Liver (tissue), 9 donors: ENCODE measurements around the gene RABGGTA. TPM values are rescaled to one million over a fixed set of nuclear protein-coding genes. Genes with fewer than 3 reads are reported as not detected.

ENCODE experiments used
- DNase-seq: peaks from one replicate; pipeline ENCODE4 v3.0.0-alpha.2; 2017; ENCODE audit warnings: low spot score
- H3K27ac ChIP-seq, 2 donors: one replicate each; pipeline ENCODE4 v1.7.0; 2013; ENCODE audit warnings: inconsistent platforms in 2 of 2, low read length in 2 of 2, control low read depth in 1 of 2, low read depth in 1 of 2, mild to moderate bottlenecking in 1 of 2
- H3K27me3 ChIP-seq, 4 donors: one replicate each; pipeline versions ENCODE4 v1.6.1 to v1.7.0; 2013; ENCODE audit warnings: low read length in 3 of 4, inconsistent platforms in 1 of 4, mild to moderate bottlenecking in 1 of 4, moderate library complexity in 1 of 4; ENCODE audit not compliant: control insufficient read depth in 4 of 4, insufficient read depth in 4 of 4
- H3K36me3 ChIP-seq, 4 donors: one replicate each; pipeline versions ENCODE4 v1.6.1 to v1.7.0; 2013; ENCODE audit warnings: low read length in 3 of 4, mild to moderate bottlenecking in 3 of 4, low read depth in 1 of 4, moderate library complexity in 1 of 4; ENCODE audit not compliant: control insufficient read depth in 4 of 4, insufficient read depth in 3 of 4
- H3K4me1 ChIP-seq, 4 donors: one replicate each; pipeline versions ENCODE4 v1.6.1 to v1.7.0; 2013; ENCODE audit warnings: low read length in 3 of 4, mild to moderate bottlenecking in 3 of 4, moderate library complexity in 1 of 4; ENCODE audit not compliant: control insufficient read depth in 4 of 4, insufficient read depth in 4 of 4
- H3K4me3 ChIP-seq, 3 donors: one replicate each; pipeline versions ENCODE4 v1.6.1 to v1.7.0; 2013; ENCODE audit warnings: low read length in 3 of 3, control low read depth in 1 of 3, low read depth in 1 of 3, mild to moderate bottlenecking in 1 of 3
- H3K9ac ChIP-seq, 2 donors: one replicate each; pipeline ENCODE4 v1.7.0; 2013; ENCODE audit warnings: low read length in 2 of 2, mild to moderate bottlenecking in 2 of 2, moderate library complexity in 2 of 2, control low read depth in 1 of 2, low read depth in 1 of 2
- H3K9me3 ChIP-seq, 4 donors: one replicate each; pipeline versions ENCODE4 v1.6.1 to v1.7.0; 2013; ENCODE audit warnings: low read length in 3 of 4; ENCODE audit not compliant: control insufficient read depth in 4 of 4
- EGR1 ChIP-seq, 2 donors: IDR thresholded peaks; 2 replicates each; pipeline ENCODE4 v1.6.1; 2016 to 2018; ENCODE audit warnings: antibody characterized with exemption in 2 of 2, low read depth in 2 of 2
- FOXA1 ChIP-seq: IDR thresholded peaks from 2 replicates; pipeline ENCODE4 v1.6.1; 2016; ENCODE audit warnings: antibody characterized with exemption
- FOXA2 ChIP-seq: IDR thresholded peaks from 2 replicates; pipeline ENCODE4 v1.6.1; 2016; ENCODE audit warnings: antibody characterized with exemption
- GABPA ChIP-seq, 2 donors: IDR thresholded peaks in 1 of 2; conservative IDR thresholded peaks in 1 of 2; 2 replicates each; pipeline ENCODE4 v1.6.1; 2016; ENCODE audit warnings: antibody characterized with exemption in 2 of 2, mild to moderate bottlenecking in 1 of 2, moderate library complexity in 1 of 2
- HNF4A ChIP-seq, 2 donors: conservative IDR thresholded peaks; 2 replicates each; pipeline ENCODE4 v1.6.1; 2016; ENCODE audit warnings: antibody characterized with exemption in 2 of 2, mild to moderate bottlenecking in 2 of 2
- HNF4G ChIP-seq: IDR thresholded peaks from 2 replicates; pipeline ENCODE4 v1.6.1; 2016; ENCODE audit warnings: antibody characterized with exemption
- JUND ChIP-seq, 2 donors: IDR thresholded peaks; 2 replicates each; pipeline ENCODE4 v1.6.1; 2016; ENCODE audit warnings: antibody characterized with exemption in 2 of 2
- MAX ChIP-seq: IDR thresholded peaks from 2 replicates; pipeline ENCODE4 v1.6.1; 2016; ENCODE audit warnings: antibody characterized with exemption
- NR2F2 ChIP-seq: IDR thresholded peaks from 2 replicates; pipeline ENCODE4 v1.6.1; 2016; ENCODE audit warnings: antibody characterized with exemption
- RAD21 ChIP-seq, 2 donors: IDR thresholded peaks; 2 replicates each; pipeline ENCODE4 v1.6.1; 2016; ENCODE audit warnings: antibody characterized with exemption in 2 of 2, mild to moderate bottlenecking in 2 of 2
- RXRA ChIP-seq, 2 donors: IDR thresholded peaks; 2 replicates each; pipeline ENCODE4 v1.6.1; 2017 to 2018; ENCODE audit warnings: antibody characterized with exemption in 2 of 2, mild to moderate bottlenecking in 1 of 2
- SP1 ChIP-seq: IDR thresholded peaks from 2 replicates; pipeline ENCODE4 v1.6.1; 2018; ENCODE audit warnings: antibody characterized with exemption, mild to moderate bottlenecking
- TAF1 ChIP-seq: conservative IDR thresholded peaks from 2 replicates; pipeline ENCODE4 v1.6.1; 2016; ENCODE audit warnings: antibody characterized with exemption, mild to moderate bottlenecking
- YY1 ChIP-seq: IDR thresholded peaks from 2 replicates; pipeline ENCODE4 v1.6.1; 2016; ENCODE audit warnings: antibody characterized with exemption, mild to moderate bottlenecking
- WGBS: extraction: QIAGEN DNeasy Blood & Tissue Kit; methylation state at CpG from one replicate; pipeline ENCODE4 v1.1.7; 2013; 5-methylcytosine and 5-hydroxymethylcytosine counted together
- polyA plus RNA-seq, 2 donors: library from polyadenylated mRNA; stranded (reverse) in 1 of 2; unstranded in 1 of 2; fragments of 200-250 nt in 1 of 2; fragments of >200 nt in 1 of 2; fragmentation: Nextera tagmentation in 1 of 2; extraction: Ambion mirVana in 1 of 2; gene quantifications; one replicate each; pipeline versions ENCODE4 v1.2.1 to v1.2.3, GENCODE V29; 2013 to 2015
- total RNA-seq, 2 donors: library from RNA; depleted of rRNA; stranded (reverse); fragments of >200 nt; gene quantifications; one replicate each; pipeline ENCODE4 v1.2.3, GENCODE V29; 2014
- TF ChIP-seq, protein P1 (sequence below): IDR thresholded peaks from 2 replicates; pipeline ENCODE4 v1.6.1; 2016; ENCODE audit warnings: antibody characterized with exemption
- TF ChIP-seq, protein P2 (sequence below): IDR thresholded peaks from 2 replicates; pipeline ENCODE4 v1.6.1; 2016; ENCODE audit warnings: antibody characterized with exemption, mild to moderate bottlenecking
- TF ChIP-seq, protein P3 (sequence below): IDR thresholded peaks from 2 replicates; pipeline ENCODE4 v1.6.1; 2016; ENCODE audit warnings: antibody characterized with exemption
- TF ChIP-seq, protein P4 (sequence below): fragments of 150-350 bp; IDR thresholded peaks from 2 replicates; pipeline ENCODE4 v1.5.1; 2017; ENCODE audit warnings: improper control_type of control experiment, low read depth, low read length; ENCODE audit not compliant: missing input control
- donor health status: healthy.
- donor health status: healthy.
- donor health status: healthy.
- donor health status: healthy.
- donor health status: healthy.

RABGGTA gene, protein sequence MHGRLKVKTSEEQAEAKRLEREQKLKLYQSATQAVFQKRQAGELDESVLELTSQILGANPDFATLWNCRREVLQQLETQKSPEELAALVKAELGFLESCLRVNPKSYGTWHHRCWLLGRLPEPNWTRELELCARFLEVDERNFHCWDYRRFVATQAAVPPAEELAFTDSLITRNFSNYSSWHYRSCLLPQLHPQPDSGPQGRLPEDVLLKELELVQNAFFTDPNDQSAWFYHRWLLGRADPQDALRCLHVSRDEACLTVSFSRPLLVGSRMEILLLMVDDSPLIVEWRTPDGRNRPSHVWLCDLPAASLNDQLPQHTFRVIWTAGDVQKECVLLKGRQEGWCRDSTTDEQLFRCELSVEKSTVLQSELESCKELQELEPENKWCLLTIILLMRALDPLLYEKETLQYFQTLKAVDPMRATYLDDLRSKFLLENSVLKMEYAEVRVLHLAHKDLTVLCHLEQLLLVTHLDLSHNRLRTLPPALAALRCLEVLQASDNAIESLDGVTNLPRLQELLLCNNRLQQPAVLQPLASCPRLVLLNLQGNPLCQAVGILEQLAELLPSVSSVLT
- total RNA-seq (10 to 100 TPM in 1 of 2 donors, 1 to 10 TPM in 1; 7.5 to 19.7 TPM), polyA plus RNA-seq (10 to 100 TPM; 11.7 to 14.7 TPM)

- Histone ChIP-seq H3K4me3 (peak within 1 kb of the TSS; percentile 59 to 87 (median 82)), H3K9ac (peak within 1 kb of the TSS; percentile 48 to 80), H3K27me3 (no peaks in the 10 kb centered on the region), H3K4me1 (peaks cover 1 to 19% (median 5%) of the 10 kb centered on the region in 4 donors), H3K9me3 (no peaks in the 10 kb centered on the region), H3K36me3 (peaks cover 0 to 28% (median 7%) of the 10 kb centered on the region in 4 donors), H3K27ac (peak within 1 kb of the TSS; percentile 92 to 96)
- peak; percentile 88 for DNase-seq
- TF ChIP-seq, protein P1, sequence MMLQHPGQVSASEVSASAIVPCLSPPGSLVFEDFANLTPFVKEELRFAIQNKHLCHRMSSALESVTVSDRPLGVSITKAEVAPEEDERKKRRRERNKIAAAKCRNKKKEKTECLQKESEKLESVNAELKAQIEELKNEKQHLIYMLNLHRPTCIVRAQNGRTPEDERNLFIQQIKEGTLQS = no peak
- TF ChIP-seq TAF1 (no peak), FOXA1 (no peak), HNF4A (conservative IDR thresholded peaks at IDR 0.05) (no peak), RXRA (IDR thresholded peaks at IDR 0.05) (no peak), NR2F2 (no peak), SP1 (peak; percentile 47), MAX (no peak), JUND (IDR thresholded peaks at IDR 0.05) (no peak), EGR1 (IDR thresholded peaks at IDR 0.05; ENCODE audit: low read depth in 2 of 2) (no peak), YY1 (no peak), RAD21 (IDR thresholded peaks at IDR 0.05) (peak in 1 of 2 donors; percentile 70), FOXA2 (no peak), GABPA (IDR thresholded peaks at IDR 0.05 in 1 of 2, conservative IDR thresholded peaks at IDR 0.05 in 1 of 2) (peak in 1 of 2 donors; percentile 77), HNF4G (no peak)
- TF ChIP-seq, protein P2, sequence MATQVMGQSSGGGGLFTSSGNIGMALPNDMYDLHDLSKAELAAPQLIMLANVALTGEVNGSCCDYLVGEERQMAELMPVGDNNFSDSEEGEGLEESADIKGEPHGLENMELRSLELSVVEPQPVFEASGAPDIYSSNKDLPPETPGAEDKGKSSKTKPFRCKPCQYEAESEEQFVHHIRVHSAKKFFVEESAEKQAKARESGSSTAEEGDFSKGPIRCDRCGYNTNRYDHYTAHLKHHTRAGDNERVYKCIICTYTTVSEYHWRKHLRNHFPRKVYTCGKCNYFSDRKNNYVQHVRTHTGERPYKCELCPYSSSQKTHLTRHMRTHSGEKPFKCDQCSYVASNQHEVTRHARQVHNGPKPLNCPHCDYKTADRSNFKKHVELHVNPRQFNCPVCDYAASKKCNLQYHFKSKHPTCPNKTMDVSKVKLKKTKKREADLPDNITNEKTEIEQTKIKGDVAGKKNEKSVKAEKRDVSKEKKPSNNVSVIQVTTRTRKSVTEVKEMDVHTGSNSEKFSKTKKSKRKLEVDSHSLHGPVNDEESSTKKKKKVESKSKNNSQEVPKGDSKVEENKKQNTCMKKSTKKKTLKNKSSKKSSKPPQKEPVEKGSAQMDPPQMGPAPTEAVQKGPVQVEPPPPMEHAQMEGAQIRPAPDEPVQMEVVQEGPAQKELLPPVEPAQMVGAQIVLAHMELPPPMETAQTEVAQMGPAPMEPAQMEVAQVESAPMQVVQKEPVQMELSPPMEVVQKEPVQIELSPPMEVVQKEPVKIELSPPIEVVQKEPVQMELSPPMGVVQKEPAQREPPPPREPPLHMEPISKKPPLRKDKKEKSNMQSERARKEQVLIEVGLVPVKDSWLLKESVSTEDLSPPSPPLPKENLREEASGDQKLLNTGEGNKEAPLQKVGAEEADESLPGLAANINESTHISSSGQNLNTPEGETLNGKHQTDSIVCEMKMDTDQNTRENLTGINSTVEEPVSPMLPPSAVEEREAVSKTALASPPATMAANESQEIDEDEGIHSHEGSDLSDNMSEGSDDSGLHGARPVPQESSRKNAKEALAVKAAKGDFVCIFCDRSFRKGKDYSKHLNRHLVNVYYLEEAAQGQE = peak; percentile 59
- TF ChIP-seq, protein P3, sequence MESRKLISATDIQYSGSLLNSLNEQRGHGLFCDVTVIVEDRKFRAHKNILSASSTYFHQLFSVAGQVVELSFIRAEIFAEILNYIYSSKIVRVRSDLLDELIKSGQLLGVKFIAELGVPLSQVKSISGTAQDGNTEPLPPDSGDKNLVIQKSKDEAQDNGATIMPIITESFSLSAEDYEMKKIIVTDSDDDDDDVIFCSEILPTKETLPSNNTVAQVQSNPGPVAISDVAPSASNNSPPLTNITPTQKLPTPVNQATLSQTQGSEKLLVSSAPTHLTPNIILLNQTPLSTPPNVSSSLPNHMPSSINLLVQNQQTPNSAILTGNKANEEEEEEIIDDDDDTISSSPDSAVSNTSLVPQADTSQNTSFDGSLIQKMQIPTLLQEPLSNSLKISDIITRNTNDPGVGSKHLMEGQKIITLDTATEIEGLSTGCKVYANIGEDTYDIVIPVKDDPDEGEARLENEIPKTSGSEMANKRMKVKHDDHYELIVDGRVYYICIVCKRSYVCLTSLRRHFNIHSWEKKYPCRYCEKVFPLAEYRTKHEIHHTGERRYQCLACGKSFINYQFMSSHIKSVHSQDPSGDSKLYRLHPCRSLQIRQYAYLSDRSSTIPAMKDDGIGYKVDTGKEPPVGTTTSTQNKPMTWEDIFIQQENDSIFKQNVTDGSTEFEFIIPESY = no peak
- TF ChIP-seq, protein P4, sequence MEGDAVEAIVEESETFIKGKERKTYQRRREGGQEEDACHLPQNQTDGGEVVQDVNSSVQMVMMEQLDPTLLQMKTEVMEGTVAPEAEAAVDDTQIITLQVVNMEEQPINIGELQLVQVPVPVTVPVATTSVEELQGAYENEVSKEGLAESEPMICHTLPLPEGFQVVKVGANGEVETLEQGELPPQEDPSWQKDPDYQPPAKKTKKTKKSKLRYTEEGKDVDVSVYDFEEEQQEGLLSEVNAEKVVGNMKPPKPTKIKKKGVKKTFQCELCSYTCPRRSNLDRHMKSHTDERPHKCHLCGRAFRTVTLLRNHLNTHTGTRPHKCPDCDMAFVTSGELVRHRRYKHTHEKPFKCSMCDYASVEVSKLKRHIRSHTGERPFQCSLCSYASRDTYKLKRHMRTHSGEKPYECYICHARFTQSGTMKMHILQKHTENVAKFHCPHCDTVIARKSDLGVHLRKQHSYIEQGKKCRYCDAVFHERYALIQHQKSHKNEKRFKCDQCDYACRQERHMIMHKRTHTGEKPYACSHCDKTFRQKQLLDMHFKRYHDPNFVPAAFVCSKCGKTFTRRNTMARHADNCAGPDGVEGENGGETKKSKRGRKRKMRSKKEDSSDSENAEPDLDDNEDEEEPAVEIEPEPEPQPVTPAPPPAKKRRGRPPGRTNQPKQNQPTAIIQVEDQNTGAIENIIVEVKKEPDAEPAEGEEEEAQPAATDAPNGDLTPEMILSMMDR = peak; percentile 62
- WGBS = under 1% methylated on average over 61 of the region's 61 CpGs
These were observed at the start of gene RABGGTA for GRCh38 chr14:24271134-24271833. Gene RABGGTA, minus strand, starts transcription at chr14:24271597. Its CDS starts 482 bp downstream, at chr14:24271115.
